ENCODE measurements around the gene SMARCE1.
A peak's percentile ranks its signal among the peaks of the same experiment; 100 is the strongest.

Gene SMARCE1

DNA sequence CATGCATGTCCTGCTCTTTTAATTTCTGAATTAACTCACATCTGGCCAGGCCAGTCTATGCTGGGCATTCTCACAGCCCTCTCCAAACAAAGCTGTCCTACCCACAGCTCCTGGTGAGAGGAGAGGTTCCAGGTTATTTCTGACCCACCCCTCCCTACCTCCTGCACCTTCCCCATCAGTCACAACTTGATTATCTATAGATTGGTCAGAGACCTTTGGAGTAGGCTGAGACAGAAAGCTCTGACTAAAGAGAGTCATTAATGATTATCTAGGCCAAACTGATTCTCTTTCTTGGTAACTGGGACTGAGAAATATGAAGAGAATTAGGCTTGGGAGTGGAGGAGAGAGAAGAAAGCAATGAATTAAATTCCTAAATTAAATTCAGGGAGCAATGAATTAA is 18.7 kb upstream of the SMARCE1 start:
- no peak for ATAC-seq (ENCODE audit: insufficient read depth, low read depth)
- Histone ChIP-seq H3K79me2 (ENCODE audit: insufficient read depth, low read length) (no peaks in the 10 kb centered on the region), H3K4me2 (ENCODE audit: insufficient read depth, low read length) (no peak overlapping the region), H3K36me3 (ENCODE audit: insufficient read depth, low read length) (no peaks in the 10 kb centered on the region), H3K4me1 (ENCODE audit: insufficient read depth, low read length) (no peaks in the 10 kb centered on the region), H3K9ac (ENCODE audit: low read depth, low read length) (no peak overlapping the region), H3K27me3 (ENCODE audit: insufficient read depth, low read length, poor library complexity) (peaks cover 48% of the 10 kb centered on the region), H3K27ac (ENCODE audit: low read length) (no peak overlapping the region), H2AFZ (ENCODE audit: low read depth, low read length) (no peak overlapping the region), H4K20me1 (ENCODE audit: insufficient read depth, low read length) (no peaks in the 10 kb centered on the region), H3K4me3 (ENCODE audit: low read depth in 1 of 2, low read length in 2 of 2) (no peak overlapping the region), H3K9me3 (ENCODE audit: insufficient read depth, low read length, severe bottlenecking) (no peaks in the 10 kb centered on the region)
- TF ChIP-seq CTCF (IDR thresholded peaks at IDR 0.05; ENCODE audit: borderline replicate concordance, extremely low read depth, low read length, poor library complexity, severe bottlenecking) (no peak), EZH2 (IDR thresholded peaks at IDR 0.05; ENCODE audit: borderline replicate concordance, low read depth, low read length, severe bottlenecking) (no peak)
- no peak for DNase-seq

DNA sequence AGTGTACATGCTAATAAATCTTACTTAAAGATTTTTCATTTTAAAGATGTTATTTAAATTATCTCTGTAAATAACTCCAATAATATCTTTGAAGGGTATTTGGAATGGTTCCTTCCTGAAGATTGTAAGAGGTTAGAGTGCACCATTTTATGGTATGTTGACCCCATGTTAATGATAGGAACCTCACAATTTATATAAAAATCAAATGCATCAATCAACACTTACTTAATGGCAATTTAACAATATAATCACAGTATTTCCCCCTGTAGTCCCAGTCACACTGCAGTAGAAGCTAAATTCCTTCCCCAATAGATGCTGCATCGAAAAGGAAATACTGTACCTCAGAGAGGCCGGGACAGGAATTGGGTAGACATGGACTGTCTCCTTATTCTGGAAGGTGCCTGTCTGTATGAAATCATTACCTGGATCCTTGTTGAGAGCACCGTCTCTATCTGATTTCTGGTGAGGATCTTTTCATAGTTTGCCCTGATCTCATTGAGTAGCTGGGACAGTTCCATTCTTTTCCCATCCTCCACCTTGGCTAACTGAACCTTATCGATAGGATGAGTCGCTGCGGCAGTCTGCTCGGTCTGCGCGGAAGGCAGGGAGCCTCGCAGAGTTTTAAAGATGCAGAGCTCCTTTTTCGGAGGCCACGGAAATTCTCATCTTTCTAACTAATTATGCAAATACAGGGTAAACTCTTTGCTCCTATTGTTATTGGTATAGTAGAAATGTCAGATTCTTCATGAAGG is 17.1 kb upstream of the SMARCE1 start, which contains the start of gene KRT222:
KRT222 (minus strand) TSS at position 596 of the 752 bp plus-strand sequence; CDS start at position 518, 78 bp downstream.
- no peak within 1 kb of the TSS for H3K9ac ChIP-seq (ENCODE audit: low read depth, low read length)
- TF ChIP-seq CTCF (IDR thresholded peaks at IDR 0.05; ENCODE audit: borderline replicate concordance, extremely low read depth, low read length, poor library complexity, severe bottlenecking) (no peak), EZH2 (IDR thresholded peaks at IDR 0.05; ENCODE audit: borderline replicate concordance, low read depth, low read length, severe bottlenecking) (no peak)
- H3K79me2 ChIP-seq (ENCODE audit: insufficient read depth, low read length): no peaks in the 10 kb centered on the region
- no peaks in the 10 kb centered on the region for H3K9me3 ChIP-seq (ENCODE audit: insufficient read depth, low read length, severe bottlenecking)
- no peak for ATAC-seq (ENCODE audit: insufficient read depth, low read depth)
- H3K4me3 ChIP-seq (ENCODE audit: low read depth in 1 of 2, low read length in 2 of 2): no peak within 1 kb of the TSS
- DNase-seq: no peak
- H3K36me3 ChIP-seq (ENCODE audit: insufficient read depth, low read length): no peaks in the 10 kb centered on the region
- no peak within 1 kb of the TSS for H3K27ac ChIP-seq (ENCODE audit: low read length)
- H3K27me3 ChIP-seq (ENCODE audit: insufficient read depth, low read length, poor library complexity): peaks cover 40% of the 10 kb centered on the region
- H3K4me2 ChIP-seq (ENCODE audit: insufficient read depth, low read length): no peak within 1 kb of the TSS
- no peaks in the 10 kb centered on the region for H3K4me1 ChIP-seq (ENCODE audit: insufficient read depth, low read length)
- H4K20me1 ChIP-seq (ENCODE audit: insufficient read depth, low read length): no peaks in the 10 kb centered on the region
- no peak within 1 kb of the TSS for H2AFZ ChIP-seq (ENCODE audit: low read depth, low read length)

- Histone ChIP-seq H3K79me2 (ENCODE audit: insufficient read depth, low read length) (no peaks in the 10 kb centered on the region), H4K20me1 (ENCODE audit: insufficient read depth, low read length) (no peaks in the 10 kb centered on the region), H3K27ac (ENCODE audit: low read length) (no peak overlapping the region), H3K36me3 (ENCODE audit: insufficient read depth, low read length) (no peaks in the 10 kb centered on the region), H3K9ac (ENCODE audit: low read depth, low read length) (no peak overlapping the region), H3K27me3 (ENCODE audit: insufficient read depth, low read length, poor library complexity) (peaks cover 33% of the 10 kb centered on the region), H3K9me3 (ENCODE audit: insufficient read depth, low read length, severe bottlenecking) (no peaks in the 10 kb centered on the region), H2AFZ (ENCODE audit: low read depth, low read length) (no peak overlapping the region), H3K4me2 (ENCODE audit: insufficient read depth, low read length) (no peak overlapping the region), H3K4me3 (ENCODE audit: low read depth in 1 of 2, low read length in 2 of 2) (no peak overlapping the region), H3K4me1 (ENCODE audit: insufficient read depth, low read length) (no peaks in the 10 kb centered on the region)
- DNase-seq (no peak), ATAC-seq (ENCODE audit: insufficient read depth, low read depth) (no peak)
- TF ChIP-seq CTCF (IDR thresholded peaks at IDR 0.05; ENCODE audit: borderline replicate concordance, extremely low read depth, low read length, poor library complexity, severe bottlenecking): no peak
- peak; percentile 52 for TF ChIP-seq EZH2 (IDR thresholded peaks at IDR 0.05; ENCODE audit: borderline replicate concordance, low read depth, low read length, severe bottlenecking)
Observed at GRCh38 chr17:40663252-40663651, 15.6 kb upstream of the SMARCE1 start.
